ENCODE data around the gene EGLN2. TPM values are rescaled to one million over a fixed set of nuclear protein-coding genes. Genes with fewer than 3 reads are reported as not detected.

EGLN2 gene
- total RNA-seq, 1 experiment from 2014 or later = 58.6 TPM

DNA sequence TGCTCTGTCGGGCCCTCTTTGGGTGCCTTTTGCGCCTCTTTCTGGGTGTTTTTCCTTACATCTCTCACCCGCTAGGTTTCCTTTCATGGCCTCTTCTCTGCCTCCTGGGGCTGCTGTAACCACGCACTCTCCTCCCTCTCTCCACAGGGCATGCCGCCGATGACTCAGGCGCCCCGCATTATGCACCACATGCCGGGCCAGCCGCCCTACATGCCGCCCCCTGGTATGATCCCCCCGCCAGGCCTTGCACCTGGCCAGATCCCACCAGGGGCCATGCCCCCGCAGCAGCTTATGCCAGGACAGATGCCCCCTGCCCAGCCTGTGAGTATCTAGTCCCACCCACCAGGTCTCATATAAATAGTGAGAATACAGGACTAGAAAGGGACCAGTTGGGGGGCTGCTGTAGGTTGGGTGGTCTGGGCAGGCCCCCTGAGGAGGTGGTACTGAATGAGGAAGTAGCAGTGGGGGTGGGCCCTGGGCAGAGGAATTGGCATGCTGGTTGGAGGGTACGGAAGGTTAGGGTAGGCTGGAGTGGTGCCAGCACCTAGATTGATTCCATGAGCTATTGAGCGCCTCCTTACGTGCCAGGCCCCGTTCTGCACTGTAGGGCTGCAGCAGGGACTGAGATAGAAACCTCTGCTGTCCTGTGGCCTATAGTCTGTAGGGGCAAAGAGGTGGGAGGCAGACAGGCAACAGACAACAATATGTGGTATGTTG is 36.1 kb upstream of the EGLN2 start:
- 0 out of 2 replicates have a peak, but pooled peaks cover 3% of the 10 kb centered on the region for H4K20me1 ChIP-seq (ENCODE audit: insufficient read depth)
- H3K4me2 ChIP-seq (ENCODE audit: low read length) = no peak overlapping the region
- DNase-seq (ENCODE audit: low read depth, low spot score) (no peak), ATAC-seq (no peak)
- ChIA-PET POLR2A (no interaction called here), CTCF (no interaction called here), RAD21 (ENCODE audit: low non-redundant PET in 1 of 2, low total read pairs in 2 of 2, uncharacterized antibody in 2 of 2, unreplicated experiment in 2 of 2) (no interaction called here)
- H2AFZ ChIP-seq (ENCODE audit: low read depth, low read length, poor library complexity, severe bottlenecking) = no peak overlapping the region
- no peak overlapping the region for H3K9ac ChIP-seq (ENCODE audit: low read length)
- no TSS peak for BruUV-seq (replicated peaks)
- H3K4me1 ChIP-seq (ENCODE audit: control insufficient read depth in 1 of 2, insufficient read depth in 2 of 2, low read length in 2 of 2) = no peaks in the 10 kb centered on the region
- no peaks in the 10 kb centered on the region for H3K27me3 ChIP-seq (ENCODE audit: insufficient read depth, low read length)
- H3K79me2 ChIP-seq (ENCODE audit: insufficient read depth, low read length) = peaks cover 62% of the 10 kb centered on the region
- H3K36me3 ChIP-seq (ENCODE audit: control insufficient read depth in 1 of 2, insufficient read depth in 2 of 2, low read length in 2 of 2) = peaks cover 74% of the 10 kb centered on the region in 2 experiments
- intact Hi-C loops (cut with micrococcal nuclease) = no loop called here
- no peak overlapping the region for H3K27ac ChIP-seq (ENCODE audit: low read depth, low read length)
- H3K9me3 ChIP-seq (ENCODE audit: control insufficient read depth in 1 of 2, insufficient read depth in 1 of 2, low read depth in 1 of 2, low read length in 2 of 2) = no peaks in the 10 kb centered on the region
- H3K9me2 ChIP-seq (ENCODE audit: insufficient read depth) = no peaks in the 10 kb centered on the region
- no peak overlapping the region for H3K4me3 ChIP-seq (replicated peaks in 1 of 2; ENCODE audit: low read depth in 1 of 2, low read length in 2 of 2)
- TF ChIP-seq, protein P1, sequence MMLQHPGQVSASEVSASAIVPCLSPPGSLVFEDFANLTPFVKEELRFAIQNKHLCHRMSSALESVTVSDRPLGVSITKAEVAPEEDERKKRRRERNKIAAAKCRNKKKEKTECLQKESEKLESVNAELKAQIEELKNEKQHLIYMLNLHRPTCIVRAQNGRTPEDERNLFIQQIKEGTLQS (IDR thresholded peaks at IDR 0.05) = no peak
- TF ChIP-seq SIN3A (IDR thresholded peaks at IDR 0.05; ENCODE audit: low read depth) (no peak), RAD21 (IDR thresholded peaks at IDR 0.05; ENCODE audit: low read depth) (no peak), EZH2phosphoT487 (IDR thresholded peaks at IDR 0.05; ENCODE audit: borderline replicate concordance) (no peak), CEBPB (IDR thresholded peaks at IDR 0.05; ENCODE audit: low read depth) (no peak), SRF (IDR thresholded peaks at IDR 0.05; ENCODE audit: low read depth) (no peak), ZNF274 (IDR thresholded peaks at IDR 0.05; ENCODE audit: low read depth, low read length) (no peak), TCF7L2 (IDR thresholded peaks at IDR 0.05; ENCODE audit: borderline replicate concordance, extremely low read depth, insufficient read depth, insufficient read length) (no peak), SP1 (IDR thresholded peaks at IDR 0.05; ENCODE audit: low read depth) (no peak), CBX3 (IDR thresholded peaks at IDR 0.05; ENCODE audit: low read depth) (no peak), EGR1 (IDR thresholded peaks at IDR 0.05; ENCODE audit: low read depth) (no peak)

DNA sequence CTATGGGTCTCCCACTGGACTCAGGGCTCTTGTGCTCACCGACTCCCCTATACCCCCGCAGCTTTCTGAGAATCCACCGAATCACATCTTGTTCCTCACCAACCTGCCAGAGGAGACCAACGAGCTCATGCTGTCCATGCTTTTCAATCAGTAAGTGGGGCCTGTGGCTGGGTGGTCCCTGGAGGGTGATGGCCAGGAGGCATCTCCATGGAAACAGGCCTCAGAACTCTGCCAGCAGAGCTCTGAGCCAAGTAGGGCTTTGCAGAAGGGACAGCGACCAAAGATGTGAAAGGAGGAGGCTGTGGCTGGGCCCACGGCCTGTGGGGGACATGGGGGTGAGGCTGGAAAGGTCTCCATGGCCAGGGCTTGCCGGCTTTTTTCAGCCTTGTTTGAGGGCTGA is 35.5 kb upstream of the EGLN2 start:
- BruUV-seq (replicated peaks) = no TSS peak
- no peak overlapping the region for H3K27ac ChIP-seq (ENCODE audit: low read depth, low read length)
- ATAC-seq (no peak), DNase-seq (ENCODE audit: low read depth, low spot score) (no peak)
- H3K9me3 ChIP-seq (ENCODE audit: control insufficient read depth in 1 of 2, insufficient read depth in 1 of 2, low read depth in 1 of 2, low read length in 2 of 2) = no peaks in the 10 kb centered on the region
- H4K20me1 ChIP-seq (ENCODE audit: insufficient read depth) = no peaks in the 10 kb centered on the region
- RAD21 ChIA-PET (ENCODE audit: low non-redundant PET in 1 of 2, low total read pairs in 2 of 2, uncharacterized antibody in 2 of 2, unreplicated experiment in 2 of 2) = no interaction called here
- peaks cover 69 to 70% of the 10 kb centered on the region in 2 experiments for H3K36me3 ChIP-seq (ENCODE audit: control insufficient read depth in 1 of 2, insufficient read depth in 2 of 2, low read length in 2 of 2)
- no peaks in the 10 kb centered on the region for H3K9me2 ChIP-seq (ENCODE audit: insufficient read depth)
- intact Hi-C loops (cut with micrococcal nuclease) = no loop called here
- POLR2A ChIA-PET = no interaction called here
- no peak overlapping the region for H3K4me2 ChIP-seq (ENCODE audit: low read length)
- H3K9ac ChIP-seq (ENCODE audit: low read length) = no peak overlapping the region
- H3K4me3 ChIP-seq (replicated peaks in 1 of 2; ENCODE audit: low read depth in 1 of 2, low read length in 2 of 2) = no peak overlapping the region
- no peaks in the 10 kb centered on the region for H3K27me3 ChIP-seq (ENCODE audit: insufficient read depth, low read length)
- no peak overlapping the region for H2AFZ ChIP-seq (ENCODE audit: low read depth, low read length, poor library complexity, severe bottlenecking)
- TF ChIP-seq POLR2A (IDR thresholded peaks at IDR 0.05; ENCODE audit: borderline replicate concordance, extremely low read depth, insufficient read depth, insufficient read length) (no peak), CEBPB (IDR thresholded peaks at IDR 0.05; ENCODE audit: low read depth) (no peak), SP1 (IDR thresholded peaks at IDR 0.05; ENCODE audit: low read depth) (no peak), YY1 (IDR thresholded peaks at IDR 0.05; ENCODE audit: extremely low read depth, insufficient replicate concordance, low read depth, low read length) (no peak), TCF7L2 (IDR thresholded peaks at IDR 0.05; ENCODE audit: borderline replicate concordance, extremely low read depth, insufficient read depth, insufficient read length) (no peak)
- TF ChIP-seq, protein P2, sequence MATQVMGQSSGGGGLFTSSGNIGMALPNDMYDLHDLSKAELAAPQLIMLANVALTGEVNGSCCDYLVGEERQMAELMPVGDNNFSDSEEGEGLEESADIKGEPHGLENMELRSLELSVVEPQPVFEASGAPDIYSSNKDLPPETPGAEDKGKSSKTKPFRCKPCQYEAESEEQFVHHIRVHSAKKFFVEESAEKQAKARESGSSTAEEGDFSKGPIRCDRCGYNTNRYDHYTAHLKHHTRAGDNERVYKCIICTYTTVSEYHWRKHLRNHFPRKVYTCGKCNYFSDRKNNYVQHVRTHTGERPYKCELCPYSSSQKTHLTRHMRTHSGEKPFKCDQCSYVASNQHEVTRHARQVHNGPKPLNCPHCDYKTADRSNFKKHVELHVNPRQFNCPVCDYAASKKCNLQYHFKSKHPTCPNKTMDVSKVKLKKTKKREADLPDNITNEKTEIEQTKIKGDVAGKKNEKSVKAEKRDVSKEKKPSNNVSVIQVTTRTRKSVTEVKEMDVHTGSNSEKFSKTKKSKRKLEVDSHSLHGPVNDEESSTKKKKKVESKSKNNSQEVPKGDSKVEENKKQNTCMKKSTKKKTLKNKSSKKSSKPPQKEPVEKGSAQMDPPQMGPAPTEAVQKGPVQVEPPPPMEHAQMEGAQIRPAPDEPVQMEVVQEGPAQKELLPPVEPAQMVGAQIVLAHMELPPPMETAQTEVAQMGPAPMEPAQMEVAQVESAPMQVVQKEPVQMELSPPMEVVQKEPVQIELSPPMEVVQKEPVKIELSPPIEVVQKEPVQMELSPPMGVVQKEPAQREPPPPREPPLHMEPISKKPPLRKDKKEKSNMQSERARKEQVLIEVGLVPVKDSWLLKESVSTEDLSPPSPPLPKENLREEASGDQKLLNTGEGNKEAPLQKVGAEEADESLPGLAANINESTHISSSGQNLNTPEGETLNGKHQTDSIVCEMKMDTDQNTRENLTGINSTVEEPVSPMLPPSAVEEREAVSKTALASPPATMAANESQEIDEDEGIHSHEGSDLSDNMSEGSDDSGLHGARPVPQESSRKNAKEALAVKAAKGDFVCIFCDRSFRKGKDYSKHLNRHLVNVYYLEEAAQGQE (IDR thresholded peaks at IDR 0.05; ENCODE audit: low read depth) = no peak
- TF ChIP-seq, protein P3, sequence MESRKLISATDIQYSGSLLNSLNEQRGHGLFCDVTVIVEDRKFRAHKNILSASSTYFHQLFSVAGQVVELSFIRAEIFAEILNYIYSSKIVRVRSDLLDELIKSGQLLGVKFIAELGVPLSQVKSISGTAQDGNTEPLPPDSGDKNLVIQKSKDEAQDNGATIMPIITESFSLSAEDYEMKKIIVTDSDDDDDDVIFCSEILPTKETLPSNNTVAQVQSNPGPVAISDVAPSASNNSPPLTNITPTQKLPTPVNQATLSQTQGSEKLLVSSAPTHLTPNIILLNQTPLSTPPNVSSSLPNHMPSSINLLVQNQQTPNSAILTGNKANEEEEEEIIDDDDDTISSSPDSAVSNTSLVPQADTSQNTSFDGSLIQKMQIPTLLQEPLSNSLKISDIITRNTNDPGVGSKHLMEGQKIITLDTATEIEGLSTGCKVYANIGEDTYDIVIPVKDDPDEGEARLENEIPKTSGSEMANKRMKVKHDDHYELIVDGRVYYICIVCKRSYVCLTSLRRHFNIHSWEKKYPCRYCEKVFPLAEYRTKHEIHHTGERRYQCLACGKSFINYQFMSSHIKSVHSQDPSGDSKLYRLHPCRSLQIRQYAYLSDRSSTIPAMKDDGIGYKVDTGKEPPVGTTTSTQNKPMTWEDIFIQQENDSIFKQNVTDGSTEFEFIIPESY (IDR thresholded peaks at IDR 0.05; ENCODE audit: extremely low read depth, insufficient replicate concordance, low read length) = no peak
- no peaks in the 10 kb centered on the region for H3K4me1 ChIP-seq (ENCODE audit: control insufficient read depth in 1 of 2, insufficient read depth in 2 of 2, low read length in 2 of 2)
- CTCF ChIA-PET = no interaction called here
- peaks cover 56% of the 10 kb centered on the region for H3K79me2 ChIP-seq (ENCODE audit: insufficient read depth, low read length)

All from HCT116 (cell line).